Bronchial epithelial cell (primary cell): Measurements from ENCODE around the gene AURKB. TPM values are rescaled to one million over a fixed set of nuclear protein-coding genes. Genes with fewer than 3 reads are reported as not detected.

ENCODE experiments used
- DNase-seq: peaks from one replicate; pipeline ENCODE4 v3.0.0-alpha.2; 2010; ENCODE audit warnings: low read depth
- FAIRE-seq: peaks from 2 replicates; lab custom pipeline; 2011; peaks lifted over from hg19 to GRCh38; lab: Jason Lieb, UNC
- H3K27me3 ChIP-seq: 2 replicates; pipeline ENCODE4 v1.5.1; 2011; ENCODE audit warnings: low read length; ENCODE audit not compliant: control insufficient read depth, insufficient read depth
- H3K36me3 ChIP-seq: 2 replicates; pipeline ENCODE4 v1.5.1; 2011; ENCODE audit warnings: low read length; ENCODE audit not compliant: control insufficient read depth, insufficient read depth
- H3K4me3 ChIP-seq: 2 replicates; pipeline ENCODE4 v1.5.1; 2011; ENCODE audit warnings: mild to moderate bottlenecking, low read depth, low read length, control low read depth
- total RNA-seq: library from RNA; depleted of rRNA; stranded (reverse); fragments of >200 nt; gene quantifications from 2 replicates; pipeline ENCODE4 v1.2.1, GENCODE V29; 2014
- TF ChIP-seq, protein P1 (sequence below): IDR thresholded peaks from 2 replicates; pipeline ENCODE4 v1.5.1; 2011; ENCODE audit warnings: mild to moderate bottlenecking, moderate library complexity, low read length, control low read depth, inconsistent platforms; ENCODE audit not compliant: insufficient read depth, severe bottlenecking

The AURKB gene
- total RNA-seq, 1 donor from 2014 or later: 1.6 TPM

DNA sequence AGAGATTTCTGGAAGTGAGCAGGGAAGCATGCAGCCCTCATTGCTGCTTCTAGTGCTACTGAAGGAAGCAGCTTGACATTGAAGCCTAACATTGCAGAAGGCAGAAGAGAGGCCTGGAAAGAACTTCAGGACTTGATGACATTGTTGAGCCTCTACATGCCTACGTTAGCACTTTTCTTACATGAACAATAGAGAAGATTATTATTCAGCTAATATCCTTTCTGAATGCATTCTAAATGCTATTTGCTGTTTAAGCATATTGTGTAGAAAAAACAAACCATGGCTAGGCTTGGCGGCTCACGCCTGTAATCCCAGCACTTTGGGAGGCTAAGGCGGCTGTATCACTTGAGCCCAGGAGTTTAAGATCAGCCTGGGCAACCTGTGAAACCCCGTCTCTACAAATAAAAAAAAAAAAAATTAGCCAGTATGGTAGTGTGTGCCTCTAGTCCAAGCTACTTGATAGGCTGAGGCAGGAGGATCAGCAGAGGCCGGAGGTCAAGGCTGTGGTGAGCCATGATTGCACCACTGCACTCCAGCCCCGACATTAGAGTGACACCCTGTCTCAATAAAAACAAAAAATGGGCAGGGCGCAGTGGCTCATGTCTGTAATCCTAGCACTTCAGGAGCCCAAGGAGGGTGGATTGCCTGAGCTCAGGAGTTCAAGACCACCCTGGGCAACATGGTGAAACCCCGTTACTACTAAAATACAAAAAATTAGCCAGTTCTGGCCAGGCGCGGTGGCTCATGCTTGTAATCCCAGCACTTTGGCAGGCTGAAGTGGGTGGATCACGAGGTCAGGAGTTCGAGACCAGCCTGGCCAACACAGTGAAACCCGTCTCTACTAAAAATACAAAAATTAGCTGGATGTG lies 2.2 kb upstream of the AURKB start:
- TF ChIP-seq, protein P1, sequence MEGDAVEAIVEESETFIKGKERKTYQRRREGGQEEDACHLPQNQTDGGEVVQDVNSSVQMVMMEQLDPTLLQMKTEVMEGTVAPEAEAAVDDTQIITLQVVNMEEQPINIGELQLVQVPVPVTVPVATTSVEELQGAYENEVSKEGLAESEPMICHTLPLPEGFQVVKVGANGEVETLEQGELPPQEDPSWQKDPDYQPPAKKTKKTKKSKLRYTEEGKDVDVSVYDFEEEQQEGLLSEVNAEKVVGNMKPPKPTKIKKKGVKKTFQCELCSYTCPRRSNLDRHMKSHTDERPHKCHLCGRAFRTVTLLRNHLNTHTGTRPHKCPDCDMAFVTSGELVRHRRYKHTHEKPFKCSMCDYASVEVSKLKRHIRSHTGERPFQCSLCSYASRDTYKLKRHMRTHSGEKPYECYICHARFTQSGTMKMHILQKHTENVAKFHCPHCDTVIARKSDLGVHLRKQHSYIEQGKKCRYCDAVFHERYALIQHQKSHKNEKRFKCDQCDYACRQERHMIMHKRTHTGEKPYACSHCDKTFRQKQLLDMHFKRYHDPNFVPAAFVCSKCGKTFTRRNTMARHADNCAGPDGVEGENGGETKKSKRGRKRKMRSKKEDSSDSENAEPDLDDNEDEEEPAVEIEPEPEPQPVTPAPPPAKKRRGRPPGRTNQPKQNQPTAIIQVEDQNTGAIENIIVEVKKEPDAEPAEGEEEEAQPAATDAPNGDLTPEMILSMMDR: no peak
- Histone ChIP-seq H3K4me3 (no peak overlapping the region), H3K36me3 (no peaks in the 10 kb centered on the region), H3K27me3 (no peaks in the 10 kb centered on the region)
- DNase-seq (no peak), FAIRE-seq (no peak)

DNA sequence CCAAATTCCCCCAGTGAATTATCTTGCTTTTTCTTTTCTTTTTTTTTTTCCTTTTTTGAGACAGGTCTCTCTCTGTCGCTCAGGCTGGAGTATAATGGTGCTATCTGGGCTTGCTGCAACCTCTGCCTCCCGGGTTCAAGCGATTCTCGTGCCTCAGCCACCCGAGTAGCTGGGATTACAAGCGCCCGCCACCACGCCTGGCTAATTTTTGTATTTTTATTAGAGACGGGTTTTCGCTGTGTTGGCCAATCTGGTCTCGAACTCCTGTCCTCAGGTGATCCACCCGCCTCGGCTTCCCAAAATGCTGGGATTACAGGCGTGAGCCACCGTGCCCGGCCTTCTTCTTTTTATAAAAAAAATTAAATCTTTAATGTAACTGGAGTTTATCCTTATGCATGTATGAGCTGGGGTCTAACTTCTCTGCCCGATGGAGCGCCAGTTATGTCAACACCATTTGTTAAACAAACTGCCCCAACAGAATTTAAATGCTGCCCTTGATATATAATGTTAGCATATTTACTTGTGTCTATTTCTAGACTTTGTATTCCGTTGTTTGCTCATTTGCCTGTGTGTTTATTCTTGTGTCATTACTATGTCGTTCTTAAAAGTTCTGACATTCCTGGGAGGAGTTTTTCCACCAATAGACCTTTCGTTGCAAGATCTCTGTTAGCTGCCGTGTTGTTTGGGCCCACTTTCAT lies 535 bp upstream of the AURKB start:
- Histone ChIP-seq H3K36me3 (no peaks in the 10 kb centered on the region), H3K4me3 (peak overlapping the region; percentile 72), H3K27me3 (no peaks in the 10 kb centered on the region)
- FAIRE-seq (no peak), DNase-seq (no peak)
- TF ChIP-seq, protein P1: no peak

DNA sequence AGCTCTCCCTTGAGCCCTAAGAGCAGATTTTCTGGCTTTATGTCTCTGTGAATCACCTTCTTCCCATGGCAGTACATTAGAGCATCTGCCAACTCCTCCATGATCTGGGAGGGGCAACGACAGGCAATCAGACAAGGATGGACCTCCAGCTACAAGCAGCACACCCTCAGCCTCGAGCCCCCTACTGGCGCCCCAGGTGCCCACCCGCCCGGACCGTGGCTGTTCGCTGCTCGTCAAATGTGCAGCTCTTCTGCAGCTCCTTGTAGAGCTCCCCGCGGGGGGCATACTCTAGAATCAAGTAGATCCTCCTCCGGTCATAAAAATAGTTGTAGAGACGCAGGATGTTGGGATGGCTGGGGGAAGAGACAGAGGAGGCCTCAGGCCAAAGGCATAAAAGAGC lies 3.8 kb downstream of the AURKB start:
- TF ChIP-seq, protein P1: no peak
- Histone ChIP-seq H3K4me3 (no peak overlapping the region), H3K27me3 (no peaks in the 10 kb centered on the region), H3K36me3 (peaks cover 2% of the 10 kb centered on the region)
- FAIRE-seq (no peak), DNase-seq (no peak)

DNA sequence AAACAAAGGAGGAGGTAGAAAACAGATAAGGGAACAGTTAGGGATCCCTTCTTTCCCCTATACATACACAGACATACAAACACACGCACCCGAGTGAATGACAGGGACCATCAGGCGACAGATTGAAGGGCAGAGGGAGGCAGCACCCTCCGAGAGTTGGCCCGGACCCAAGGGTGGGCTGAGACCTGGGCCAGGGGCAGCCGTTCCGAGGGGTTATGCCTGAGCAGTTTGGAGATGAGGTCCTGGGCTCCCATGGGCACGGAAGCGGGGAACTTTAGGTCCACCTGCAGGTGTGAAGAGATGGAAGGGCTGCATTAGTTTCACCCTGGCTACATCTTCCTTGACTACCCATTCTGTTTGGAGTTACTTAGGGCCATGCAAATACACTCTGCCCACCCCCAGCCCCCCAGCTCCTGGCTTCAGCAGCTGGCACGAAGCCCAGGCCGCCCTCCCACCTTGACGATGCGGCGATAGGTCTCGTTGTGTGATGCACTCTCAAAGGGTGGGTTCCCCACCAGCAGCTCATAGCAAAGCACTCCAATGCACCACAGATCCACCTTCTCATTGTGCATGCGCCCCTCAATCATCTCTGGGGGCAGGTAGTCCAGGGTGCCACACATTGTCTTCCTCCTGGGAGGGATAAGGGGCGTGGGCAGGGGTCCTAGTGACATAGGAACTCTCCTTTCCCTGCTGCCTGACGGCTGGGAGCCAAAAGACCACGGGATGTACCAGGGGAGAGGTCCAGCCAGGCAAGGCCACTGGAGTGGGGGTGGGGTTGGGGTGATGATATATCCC lies 5.4 kb downstream of the AURKB start:
- Histone ChIP-seq H3K36me3 (peaks cover 2% of the 10 kb centered on the region), H3K27me3 (no peaks in the 10 kb centered on the region), H3K4me3 (no peak overlapping the region)
- no peak for DNase-seq
- FAIRE-seq: no peak
- TF ChIP-seq, protein P1: no peak

DNA sequence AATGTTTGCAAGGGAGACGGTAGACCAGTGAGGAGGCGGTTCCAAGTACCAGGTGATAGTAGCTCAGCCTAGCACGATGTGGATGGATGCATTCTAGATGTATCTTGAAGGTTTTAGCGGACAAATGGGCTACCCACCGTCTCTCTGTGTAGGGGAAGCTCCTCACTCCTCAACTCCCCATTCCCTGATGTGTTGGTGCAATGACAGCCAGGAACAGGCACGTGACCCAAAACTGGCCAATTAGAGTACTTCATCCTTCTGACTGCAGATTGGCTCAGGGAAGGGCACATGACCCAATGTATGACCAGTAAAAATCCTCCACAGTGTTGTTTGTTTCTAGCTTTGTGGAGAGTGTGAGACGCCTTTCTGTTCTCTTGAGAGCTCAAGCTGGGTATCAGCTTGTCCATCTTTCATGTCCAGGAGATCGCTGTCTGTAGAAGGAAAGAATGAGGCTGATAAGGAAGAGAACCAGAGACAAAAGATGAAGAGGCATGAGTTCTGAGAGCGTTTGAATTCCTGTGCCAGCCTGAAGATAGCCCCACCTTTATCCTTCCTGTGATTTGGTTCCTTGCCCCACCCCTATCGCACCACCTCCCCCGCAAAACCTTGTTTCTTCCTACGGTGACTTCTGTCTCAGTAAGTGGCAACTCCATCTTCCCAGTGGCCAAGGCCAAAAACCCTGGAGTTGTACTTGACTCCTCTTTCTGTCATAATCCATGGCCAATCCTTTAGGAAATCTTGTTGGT lies 18.1 kb downstream of the AURKB start:
- H3K4me3 ChIP-seq: peak overlapping the region; percentile 26
- no peaks in the 10 kb centered on the region for H3K36me3 ChIP-seq
- H3K27me3 ChIP-seq: no peaks in the 10 kb centered on the region
- TF ChIP-seq, protein P1: no peak
- DNase-seq (peak; percentile 92), FAIRE-seq (peak; percentile 36)
